Stimulated activated CD8-positive, alpha-beta memory T cell treated with anti-CD3 and anti-CD28 coated beads, Interleukin-7, amount 100 ng/mL, for 24 hours (primary cell): ENCODE data around the gene KMT5C.

Experiments used
- DNase-seq: peaks from one replicate; pipeline ENCODE4 v3.0.0-alpha.2; 2020; ENCODE audit warnings: low read depth

KMT5C gene

DNA sequence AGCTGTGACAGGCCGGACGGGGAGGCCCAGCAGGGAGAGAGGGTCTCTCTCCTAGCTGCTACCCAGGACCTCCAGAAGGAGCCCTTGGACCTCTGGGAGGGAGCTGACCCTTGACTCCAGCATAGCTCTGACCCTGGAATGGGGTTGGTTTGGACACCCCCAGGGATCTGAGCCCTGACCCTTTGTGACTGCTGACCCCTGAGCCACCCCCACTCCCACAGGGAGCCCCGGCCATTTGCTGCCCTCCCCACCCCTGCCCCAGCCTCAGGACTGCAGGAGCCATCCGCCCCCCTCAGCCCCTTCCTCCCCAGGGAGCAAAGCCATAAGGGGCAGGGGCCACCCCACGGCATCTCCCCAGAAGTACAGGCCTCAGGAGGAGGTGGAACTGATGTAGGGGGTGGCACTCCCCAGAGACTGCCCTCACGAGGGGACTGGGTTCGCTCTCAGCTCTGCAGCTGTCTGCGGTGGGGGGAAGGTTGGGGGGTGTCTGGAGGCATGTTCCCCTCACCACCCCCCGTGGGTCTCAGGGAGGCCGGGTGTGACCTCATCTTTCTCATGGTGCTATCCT, 7.8 kb downstream of the KMT5C start:
- no peak for DNase-seq

DNA sequence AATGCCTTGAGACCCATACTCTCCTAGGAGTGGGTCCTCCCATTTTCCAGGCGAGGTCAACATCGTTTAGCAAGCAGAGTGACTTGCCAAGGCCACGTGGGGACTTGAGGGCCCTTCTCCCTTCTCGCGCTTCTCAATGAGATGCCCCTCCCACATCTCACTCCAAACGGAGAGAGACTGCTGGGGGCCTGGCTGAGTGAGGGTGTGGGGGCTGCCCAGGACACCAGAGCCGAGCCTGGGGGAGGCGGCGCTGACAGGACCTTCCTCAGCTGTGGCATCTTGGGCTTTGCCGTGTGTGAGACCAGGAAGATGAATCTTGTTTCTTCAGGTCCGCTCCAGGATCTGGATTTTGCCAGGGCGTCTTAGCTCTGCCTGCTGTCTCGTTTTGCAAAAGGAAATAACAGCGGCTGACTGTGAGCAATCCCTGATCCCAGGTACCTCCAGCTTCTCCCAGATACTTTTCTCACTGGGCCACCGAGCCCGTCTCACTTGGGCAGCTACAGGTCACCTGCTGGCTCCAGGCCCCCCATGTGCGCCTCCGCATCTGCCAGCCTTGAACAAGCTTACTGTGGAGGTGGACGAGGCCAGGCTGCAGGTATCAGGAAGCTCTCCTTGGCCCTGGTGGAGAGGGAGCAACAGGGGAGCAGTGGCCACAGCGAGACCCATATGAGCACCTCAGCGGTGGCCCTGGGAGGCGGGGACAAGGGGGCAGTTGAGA, 8.8 kb downstream of the KMT5C start:
- no peak for DNase-seq

DNA sequence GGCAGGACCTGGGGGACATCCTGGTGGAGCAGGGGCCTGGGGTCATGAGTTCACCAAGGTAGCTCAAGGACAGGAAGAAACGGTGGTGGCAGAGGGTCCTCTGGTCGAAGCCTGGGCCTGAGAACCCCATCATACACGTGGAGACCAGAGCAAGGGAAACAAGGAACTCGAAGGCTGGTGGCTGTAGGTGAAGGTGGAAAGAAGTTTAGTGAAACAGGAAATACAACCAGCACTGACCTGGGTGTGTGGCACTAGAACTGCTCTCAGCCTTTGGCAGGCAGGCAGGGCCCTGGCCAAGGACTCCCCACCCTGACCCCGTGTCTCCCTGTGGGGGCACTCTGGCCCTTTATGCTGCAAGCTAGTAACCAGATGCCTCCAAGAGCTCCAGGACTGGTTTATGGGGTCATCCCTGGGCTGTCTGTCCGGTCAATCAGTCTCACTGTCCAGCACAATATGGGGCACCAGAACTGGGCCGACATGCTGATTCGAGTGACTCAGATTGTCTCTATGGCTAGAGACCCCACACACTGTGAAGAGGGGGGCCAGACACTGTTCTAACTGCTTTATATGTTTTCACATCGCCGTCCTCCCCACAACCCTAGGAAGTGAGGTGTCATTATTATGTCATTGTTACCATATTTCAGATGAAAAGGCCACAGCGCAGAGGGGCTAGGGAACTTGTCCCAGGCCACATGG, 11.1 kb downstream of the KMT5C start:
- no peak for DNase-seq

DNA sequence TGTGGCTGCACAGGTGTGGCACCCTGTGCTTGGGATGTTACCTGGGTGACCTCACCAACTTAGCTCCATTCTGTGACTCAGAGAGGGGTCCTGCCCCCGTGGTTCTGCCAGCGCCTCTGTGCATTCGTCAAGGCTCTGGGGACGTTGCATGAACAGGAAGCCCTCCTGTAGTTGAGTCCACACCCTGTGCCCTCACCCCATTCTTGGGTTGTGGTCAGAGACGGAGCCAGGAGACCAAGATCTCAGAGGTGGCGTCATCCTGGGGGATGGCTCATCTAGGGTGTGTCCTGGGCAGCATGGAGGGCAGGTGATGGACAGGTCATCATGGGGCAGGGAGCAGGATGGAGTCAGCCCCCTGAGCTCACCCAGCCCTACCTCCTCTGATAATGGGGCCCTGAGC, 12.4 kb downstream of the KMT5C start:
- no peak for DNase-seq

DNA sequence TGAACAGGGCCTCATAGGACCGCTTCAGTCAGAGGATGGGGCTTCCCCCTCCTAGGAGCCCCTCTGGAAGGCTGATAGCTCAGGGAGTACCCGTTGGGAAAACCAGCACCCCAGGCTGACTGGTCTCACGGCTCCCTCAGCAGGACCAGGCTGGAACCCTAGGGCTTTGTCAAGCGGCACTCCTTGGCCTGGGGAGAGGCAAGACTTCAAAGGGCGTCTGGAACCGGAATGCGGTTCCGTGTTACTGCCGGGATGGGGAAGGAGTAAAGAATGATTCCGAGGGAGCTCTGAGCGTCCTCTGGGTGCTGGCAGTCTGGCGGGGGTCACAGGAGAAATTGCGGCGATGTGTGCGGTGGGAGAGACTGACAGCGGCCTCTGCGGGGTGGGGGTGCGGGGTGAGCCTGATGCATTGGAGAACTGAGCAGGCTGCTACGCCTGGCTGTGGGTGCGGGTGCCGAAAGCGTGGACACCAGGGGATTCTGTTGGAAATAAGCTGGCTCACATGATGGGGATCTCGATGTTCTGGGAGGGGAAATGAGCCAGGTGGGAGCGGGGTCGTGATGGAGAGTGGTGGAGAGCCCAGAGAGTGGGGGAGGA, 13.0 kb downstream of the KMT5C start:
- DNase-seq, result no peak

DNA sequence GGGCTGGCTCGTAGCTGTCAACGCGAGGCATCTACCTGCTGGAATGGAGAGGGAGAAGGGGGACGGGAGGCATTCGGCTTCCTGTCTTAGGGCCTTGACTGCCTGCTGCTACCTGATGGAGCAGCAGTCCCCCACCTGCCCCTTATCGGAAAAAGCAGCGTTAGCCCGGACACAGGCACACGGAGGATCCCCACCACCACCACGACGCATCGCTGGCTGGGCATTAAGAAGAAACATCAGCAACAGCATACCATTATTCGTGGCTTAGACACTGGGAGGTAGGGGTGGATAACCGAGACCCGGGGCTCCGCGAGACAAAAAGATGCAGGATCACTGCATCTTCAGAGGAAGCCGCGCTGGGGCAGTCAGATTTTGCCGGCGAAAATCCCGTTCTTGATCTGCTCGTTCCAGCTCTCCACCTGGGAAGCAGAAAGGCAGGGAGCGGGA, 13.7 kb downstream of the KMT5C start:
- DNase-seq, result no peak

DNA sequence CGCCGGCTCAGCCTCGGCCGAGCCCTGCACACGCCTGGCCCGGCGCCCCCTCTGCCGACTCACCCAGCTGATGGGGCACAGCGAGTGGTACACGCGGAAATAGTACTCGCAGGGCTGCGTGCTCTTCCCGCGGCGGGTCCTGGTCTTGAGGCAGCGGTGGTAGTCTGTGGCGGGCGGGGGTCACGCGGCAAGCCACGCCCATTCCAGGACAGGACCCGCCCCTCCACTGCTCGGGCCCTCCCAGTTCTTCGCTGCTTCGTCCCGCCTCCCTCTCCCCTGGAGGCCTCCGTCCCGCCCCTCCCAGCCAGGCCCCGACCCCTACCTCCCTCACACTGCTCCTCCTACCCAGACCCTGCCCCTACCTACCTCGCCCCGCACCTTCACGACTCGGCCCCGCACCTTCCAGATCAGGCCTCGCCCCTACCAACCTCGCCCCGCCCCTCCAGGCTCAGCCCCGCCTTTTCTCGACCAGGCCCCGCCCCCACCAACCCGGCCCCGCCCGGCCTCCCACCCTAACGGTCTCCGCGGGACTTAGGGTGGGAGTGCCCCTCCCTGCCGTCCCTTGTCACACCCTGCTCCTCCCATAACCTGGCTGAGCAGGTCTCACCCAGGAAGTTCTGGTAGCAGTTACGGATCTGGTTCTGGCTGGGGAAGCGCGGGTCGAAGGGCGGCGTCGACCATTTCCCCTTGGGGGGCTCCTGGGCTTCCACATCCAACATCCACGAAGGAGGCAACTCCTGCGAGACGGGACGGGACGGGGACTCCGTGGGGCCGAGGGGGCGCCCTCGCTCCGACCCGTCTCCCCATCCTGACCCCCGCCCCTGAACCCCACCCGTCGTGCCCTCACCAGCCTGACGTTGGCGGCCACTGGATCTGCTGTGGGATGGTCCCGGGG, 14.4 kb downstream of the KMT5C start:
- no peak for DNase-seq

DNA sequence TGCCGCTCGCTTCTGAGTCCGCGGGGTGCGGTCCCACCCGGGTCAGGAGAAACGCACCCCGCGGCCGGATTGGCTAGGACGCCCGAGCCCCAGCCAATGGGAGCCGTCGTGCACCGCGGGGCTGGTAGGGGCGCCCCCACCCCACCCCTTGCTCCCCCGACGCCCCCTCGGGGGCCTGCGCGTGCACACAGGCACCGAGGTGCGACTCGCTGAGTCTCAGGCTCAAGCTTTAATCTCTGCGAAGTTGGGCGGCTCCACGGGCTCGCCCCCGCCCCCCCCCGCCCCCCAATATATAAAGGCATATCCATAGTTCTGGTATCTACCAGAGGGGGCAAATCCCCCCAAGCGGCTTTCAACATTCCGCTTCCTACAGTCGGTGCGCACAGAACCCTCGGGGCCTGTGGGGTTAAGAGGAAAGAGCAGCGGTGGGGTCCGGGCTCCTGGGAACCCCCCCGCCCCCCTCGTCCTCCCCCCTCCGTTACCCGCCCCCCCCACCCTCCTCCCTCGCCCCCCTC, 15.1 kb downstream of the KMT5C start, which contains the start of gene COX6B2:
Gene COX6B2 (minus strand): TSS at position 22 of the 515 bp plus-strand sequence. CDS start 198 bp downstream, outside the sequence.
- no peak for DNase-seq

DNA sequence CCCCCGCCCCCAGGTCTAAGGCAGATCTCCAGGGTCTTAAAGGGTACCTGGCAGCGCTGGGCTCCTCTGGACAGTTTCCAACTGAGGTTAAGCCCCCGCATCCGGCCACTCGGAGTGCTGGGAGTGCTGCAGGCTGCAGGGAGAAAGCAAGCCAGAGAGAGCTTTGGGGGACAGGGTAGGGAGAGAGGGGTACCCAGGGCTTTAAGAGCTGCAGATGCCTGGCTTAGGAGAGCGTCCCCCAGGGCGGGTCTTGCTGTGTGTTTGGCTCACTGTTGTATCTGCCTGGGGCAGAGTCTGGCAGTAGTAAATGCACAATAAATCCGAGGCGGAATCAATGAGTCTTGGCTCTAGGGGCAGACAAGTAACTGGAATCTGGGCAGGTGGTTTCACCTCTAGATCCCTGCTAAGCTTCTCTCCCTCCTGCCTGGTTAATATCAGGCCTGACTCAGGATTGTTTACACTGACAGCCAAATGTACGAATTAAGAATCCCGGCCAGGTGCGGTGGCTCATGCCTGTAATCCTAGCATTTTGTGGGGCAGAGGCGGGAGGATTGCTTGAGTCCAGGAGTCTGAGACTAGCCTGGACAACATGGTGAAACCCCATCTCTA, 15.6 kb downstream of the KMT5C start:
- no peak for DNase-seq

DNA sequence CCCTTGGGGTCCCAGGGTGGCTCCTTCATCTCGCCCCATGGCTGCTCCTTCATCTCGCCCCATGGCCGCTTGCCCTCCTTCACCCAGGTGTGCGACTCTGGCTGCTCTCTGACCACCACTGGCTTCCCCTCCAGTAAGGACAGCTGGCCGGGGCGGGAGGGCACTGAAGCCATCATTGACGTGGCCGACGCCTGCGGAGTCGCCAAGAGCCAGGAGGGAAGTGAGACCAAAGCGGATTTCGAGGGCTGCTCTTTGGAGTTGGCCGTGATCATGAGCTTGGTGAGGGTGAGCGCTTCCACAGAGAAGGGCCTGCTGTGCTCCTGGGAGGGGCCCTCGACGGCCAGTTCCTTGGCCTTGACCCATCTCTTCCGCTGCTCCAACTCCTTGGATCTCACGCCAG, 18.8 kb downstream of the KMT5C start:
- DNase-seq, result no peak

DNA sequence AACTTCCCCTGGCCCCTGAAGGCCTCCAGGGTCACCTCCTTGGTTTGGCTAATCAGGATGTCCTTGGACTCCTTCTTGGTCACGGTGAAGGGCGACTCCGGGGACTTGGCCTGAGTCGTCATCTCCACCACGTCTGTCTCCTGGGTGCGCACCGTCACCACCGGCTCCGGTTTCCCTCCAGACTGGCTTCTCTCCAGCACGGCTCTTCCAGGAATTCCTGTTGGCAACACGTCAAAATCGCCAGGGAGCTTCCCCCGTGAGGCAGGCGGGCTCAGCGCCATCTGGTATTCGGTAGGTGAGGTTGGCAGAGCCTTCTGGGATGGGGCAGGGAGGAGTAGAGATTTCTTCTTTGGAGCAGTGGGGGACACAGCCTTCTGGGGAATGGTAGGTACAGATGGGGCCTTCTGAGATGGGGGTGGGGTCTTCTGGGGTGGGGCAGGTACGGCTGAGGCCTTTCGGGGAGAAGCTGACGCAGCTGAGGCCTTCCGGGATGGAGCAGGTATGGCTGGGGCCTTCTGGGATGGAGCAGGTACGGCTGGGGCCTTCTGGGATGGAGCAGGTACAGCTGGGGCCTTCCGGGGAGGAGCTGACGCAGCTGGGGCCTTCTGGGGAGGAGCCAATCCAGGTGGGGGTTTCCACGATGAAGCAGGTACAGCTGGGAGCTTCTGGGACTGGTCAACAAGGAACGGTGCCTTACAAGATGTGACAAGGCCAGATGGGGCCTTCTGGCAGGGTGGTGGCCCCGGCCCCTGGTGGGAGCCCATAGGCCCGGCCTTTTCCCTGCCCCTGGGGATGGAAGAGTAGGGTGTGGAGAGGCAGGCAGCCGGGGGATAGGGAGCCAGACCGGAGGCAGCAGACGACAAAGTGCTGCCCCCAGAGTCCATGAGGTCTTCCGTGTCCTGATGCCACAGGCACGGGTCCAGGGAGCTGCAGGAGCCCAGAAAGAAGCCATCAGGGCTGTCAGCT, 19.6 kb downstream of the KMT5C start:
- DNase-seq, result no peak

DNA sequence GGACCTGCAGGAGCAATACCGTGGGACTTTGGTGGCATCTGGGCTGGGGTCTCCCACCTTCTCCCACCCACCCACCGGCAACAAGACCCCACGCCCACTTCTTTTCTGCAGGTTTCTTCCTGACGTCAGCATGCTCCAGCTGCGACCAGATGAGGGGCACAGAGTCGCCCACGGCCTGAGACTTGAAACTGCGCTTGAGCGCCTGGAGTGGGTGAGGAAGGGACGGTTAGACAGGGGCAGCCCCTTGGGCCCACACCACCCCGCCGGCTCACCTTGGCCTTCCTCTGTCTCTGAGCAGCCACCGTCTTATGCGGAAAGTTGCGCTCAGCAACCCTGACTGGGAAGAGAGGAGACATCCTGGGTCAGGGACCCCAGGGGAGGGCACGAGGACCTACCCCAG, 21.2 kb downstream of the KMT5C start:
- no peak for DNase-seq

DNA sequence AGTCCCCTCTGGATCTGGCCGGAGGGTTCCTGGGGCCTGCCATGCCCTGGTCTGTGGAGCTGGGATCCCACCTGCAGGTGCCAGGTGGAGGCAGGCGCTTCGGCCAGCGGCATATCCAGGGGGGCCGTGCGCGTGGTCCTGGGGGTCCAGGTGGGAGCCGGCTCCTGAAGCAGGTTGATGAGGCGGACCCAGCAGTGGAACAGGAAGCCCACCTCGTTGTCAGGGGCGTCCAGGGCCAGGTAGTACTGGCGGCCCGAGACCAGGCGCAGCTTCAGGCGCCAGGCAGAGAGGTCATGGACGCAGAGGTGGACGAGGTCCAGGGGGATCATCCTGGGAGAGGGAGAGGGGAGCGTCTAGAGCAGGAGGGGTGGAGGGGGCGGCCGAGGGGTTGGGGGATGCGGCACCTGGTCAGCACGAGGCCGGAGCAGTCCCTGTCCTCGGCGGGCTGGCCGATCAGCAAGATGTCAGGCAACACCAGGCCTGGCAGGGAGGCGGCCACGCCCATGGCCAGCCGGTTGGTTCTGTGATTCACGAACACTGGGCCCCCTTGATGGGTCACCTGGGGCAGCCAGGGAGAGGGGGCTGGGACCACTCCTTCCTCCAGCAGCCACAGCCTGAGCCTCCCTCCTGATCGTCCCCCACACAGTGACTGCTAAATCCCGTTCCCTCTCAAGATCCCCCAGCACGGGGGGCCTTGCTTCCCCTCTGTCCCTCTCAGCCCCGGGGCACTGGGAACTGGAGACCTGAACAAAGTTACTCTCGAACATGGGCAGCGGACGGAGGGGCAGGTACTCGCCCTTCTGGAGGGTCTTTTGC, 22.7 kb downstream of the KMT5C start:
- DNase-seq, result no peak

DNA sequence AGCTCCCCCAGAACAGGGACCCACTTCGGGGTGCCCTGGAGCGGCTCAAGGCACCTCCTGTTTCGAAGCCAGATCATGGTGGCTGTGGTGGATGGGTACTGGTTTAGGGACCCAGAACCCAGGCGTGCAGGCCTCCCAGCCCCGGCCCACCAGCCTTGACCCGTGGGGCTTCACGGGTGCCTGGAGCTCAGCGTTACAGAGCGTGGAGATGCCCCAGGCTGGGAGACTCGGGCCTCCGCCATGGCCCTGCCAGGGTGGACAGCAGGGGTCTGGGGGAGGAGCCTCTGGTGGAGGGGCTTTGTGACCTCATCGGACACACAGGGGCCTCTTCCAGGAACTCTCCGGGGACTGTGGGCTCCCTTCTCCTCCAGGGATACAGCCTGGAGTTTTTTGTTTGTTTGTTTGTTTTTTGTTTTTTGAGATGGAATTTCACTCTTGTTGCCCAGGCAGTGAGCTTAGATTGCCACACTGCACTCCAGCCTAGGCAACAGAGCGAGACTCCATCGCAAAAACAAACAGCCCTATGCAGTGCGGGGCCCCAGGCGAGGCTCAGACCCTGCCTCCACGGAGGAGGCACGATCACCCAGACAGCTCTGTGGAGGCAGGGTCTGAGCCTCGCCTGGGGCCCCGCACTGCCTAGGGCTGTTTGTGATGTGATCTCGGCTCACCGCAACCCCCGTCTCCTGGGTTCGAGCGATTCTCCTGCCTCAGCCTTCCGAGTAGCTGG, 23.5 kb downstream of the KMT5C start, which contains the start of gene GARIN5B:
Gene GARIN5B (minus strand): TSS at position 271 of the 727 bp plus-strand sequence. CDS start 194 bp downstream, at position 77.
- no peak for DNase-seq

DNA sequence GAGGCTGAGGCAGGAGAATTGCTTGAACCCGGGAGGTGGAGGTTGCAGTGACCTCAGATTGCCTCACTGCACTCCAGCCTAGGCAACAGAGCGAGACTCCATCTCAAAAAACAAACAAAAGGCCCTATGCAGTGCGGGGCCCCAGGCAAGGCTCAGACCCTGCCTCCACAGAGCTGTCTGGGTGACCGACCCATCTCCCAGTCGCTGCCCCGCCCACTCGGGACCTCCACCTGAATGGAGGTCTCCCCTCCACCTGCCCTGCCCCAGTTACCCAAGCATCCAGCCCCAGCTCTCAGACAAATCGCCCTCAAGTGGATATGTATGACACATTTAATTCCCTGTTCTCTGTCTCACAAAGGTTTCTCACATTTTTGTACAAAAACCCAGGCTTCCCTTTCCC, 25.6 kb downstream of the KMT5C start:
- no peak for DNase-seq

DNA sequence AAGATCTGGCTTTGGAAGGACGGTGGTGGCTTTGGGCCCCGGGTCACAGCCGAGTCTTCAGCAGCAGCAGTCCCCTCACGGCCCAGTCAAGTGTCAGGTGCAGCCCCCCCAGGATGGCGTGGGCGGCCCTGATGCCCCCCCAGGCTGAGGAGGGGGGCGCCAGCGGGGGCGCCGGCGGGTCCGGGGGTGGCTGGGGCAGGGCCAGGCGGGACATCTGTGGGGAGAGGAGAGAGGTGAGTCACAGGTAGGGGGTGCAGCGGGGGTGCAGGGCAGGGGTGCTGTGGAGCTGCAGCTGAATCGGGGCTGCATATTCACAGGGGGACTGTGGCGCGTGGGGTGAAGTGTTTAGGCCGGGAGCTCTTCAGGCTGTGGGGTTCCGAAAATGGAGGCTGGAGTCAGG, 26.3 kb downstream of the KMT5C start:
- no peak for DNase-seq

DNA sequence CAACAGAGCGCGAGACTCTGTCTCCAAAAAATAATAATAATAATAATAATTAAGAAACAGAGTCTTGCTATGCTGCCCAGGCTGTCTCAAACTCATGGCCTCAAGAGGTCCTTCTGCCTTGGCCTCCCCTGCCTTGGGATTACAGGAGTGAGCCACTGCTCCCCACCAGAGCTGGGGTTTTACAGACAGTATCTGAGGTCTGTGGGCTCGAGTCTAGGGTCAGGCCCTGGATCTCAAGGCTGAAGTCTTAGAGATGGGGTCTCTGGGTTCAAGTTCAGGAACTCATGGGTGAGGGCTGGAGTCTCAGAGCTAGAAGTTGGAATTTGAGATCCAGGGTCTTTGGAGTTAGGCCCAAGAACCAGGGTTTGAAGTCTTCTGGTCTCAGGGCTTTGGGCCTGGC, 27.1 kb downstream of the KMT5C start:
- no peak for DNase-seq

DNA sequence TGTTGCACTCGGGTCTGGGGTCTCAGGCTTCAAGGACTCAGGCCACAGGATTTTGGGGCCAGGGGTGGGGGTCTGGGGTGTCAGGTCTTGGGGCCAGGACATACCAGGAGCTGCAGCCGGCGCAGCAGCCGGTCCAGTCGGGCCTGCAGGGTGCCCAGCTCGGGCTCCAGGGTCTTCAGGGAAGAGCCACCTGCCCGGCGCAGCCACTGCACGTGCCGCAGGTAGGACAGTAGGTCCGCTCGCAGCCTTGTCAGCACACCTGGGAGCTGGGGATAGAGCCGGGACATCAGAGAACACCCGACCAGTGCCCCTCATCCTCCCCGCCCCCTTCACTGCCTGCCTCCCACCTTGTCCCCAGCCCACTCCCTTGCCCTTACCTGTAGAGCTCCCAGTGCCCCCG, 28.4 kb downstream of the KMT5C start:
- DNase-seq, result no peak
